DMS53 treated with DMSO at 0.1 percent for 48 hours (cell line): ENCODE data around the gene UGT1A8.

Experiments used
- DNase-seq: peaks from one replicate; lab custom pipeline; 2025; ENCODE audit not compliant: unreplicated experiment; lab: John Stamatoyannopoulos, UW

Gene UGT1A8

GRCh38 chr2:233798335-233799086, 181.1 kb downstream of the UGT1A8 start:
- DNase-seq = no peak

DNA sequence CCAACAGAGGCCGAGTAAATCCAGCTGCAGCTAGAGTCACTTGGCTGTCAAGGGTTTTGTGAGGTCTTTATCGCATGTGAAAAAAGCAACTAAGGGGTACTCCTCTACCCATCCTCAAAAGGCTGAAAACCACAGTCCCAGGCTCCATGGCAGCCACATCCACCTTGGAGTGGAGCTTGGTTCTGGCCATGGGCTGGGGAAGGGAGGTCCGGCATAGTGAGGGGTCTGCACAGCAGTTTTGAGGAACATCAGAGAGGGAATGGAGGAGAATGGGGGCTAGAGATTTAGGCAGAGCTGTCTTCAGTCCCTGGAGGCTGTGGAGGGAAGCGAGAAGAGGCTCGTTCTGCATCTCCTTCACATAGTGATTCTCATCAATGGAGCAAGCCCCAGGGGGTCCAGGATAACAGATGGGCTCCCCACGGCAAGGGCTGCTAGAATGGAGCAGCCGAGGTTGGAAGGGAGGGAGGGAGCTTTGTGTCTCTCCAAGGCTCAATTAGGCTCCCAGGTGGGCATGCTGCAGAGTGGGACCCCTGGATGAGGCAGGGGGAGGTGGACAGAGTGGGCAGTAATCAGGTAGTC, 181.7 kb downstream of the UGT1A8 start:
- no peak for DNase-seq

GRCh38 chr2:233799716-233800115, 182.3 kb downstream of the UGT1A8 start:
- no peak for DNase-seq

- no peak for DNase-seq
These were observed 182.8 kb downstream of the UGT1A8 start for GRCh38 chr2:233800208-233800607.

DNA sequence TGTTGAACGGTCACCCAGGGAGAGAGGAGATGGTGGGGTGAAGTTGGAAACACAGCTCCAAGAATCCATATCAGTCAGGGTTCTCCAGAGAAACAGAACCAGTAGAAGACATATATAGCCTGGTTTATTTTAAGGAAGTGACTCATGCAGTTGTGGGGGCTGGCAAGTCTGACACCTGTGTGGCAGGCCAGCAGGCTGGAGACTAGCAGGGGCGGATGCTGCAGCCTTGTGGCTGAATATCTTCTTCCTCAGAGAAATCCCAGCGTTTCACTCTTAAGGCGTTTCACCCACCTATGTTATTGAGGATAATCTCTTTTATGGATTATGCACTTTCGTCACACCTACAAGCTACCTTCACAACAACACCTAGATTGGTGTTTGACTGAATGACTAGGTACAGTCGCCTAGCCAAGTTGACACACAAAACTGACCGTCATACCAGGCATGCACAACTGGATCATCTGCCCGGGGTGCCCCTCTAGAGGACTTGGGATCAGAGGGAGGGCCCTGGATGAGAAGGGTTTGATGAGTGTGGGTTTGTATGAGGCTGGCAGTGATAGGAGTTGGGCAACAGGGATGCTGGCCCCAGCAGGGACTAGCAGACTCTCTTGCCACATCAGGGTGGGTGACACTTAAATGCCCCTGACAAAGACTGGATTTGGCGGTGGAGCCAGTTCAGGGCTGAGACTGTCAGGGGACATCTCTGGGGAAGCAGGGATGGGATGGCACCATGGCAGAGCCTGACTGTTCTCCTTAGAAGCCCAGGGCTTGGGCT, 184.1 kb downstream of the UGT1A8 start:
- DNase-seq = no peak

- DNase-seq = no peak
These were observed 184.8 kb downstream of the UGT1A8 start for GRCh38 chr2:233802132-233802815.

DNA sequence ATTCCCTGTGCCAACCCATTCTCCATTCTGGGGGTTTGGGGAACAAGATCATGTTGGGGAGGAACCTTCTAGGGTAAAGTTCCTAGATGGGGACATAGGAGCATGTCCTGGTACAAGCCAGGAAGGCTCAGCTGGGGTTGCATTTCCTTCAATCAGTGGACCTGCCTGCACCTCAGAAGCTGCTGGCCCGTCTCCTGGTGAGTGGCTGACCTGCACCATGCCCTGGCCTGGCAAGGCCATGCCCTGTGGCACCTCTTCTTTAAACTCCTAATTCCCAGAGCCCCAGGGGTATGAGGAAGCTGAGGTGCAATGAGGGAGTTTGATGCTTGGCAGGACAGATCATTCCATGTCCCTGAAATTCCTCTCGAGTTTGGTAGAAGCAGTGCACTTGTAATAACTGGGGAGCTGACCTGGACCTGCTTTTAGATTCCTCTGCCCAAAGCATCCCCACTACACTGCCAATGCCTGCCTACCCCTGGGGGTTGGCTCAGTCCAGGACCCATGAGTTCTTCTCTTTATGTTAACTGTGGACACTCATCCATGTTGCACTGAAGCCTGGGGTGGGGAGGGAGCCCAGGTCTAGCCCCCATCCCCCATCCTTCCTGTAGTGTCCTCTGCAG, 186.0 kb downstream of the UGT1A8 start:
- no peak for DNase-seq

- DNase-seq = no peak
These were observed 186.6 kb downstream of the UGT1A8 start for GRCh38 chr2:233803994-233804393.

- no peak for DNase-seq
These were observed 189.9 kb downstream of the UGT1A8 start for GRCh38 chr2:233807215-233807865.

- DNase-seq = no peak
These were observed 190.8 kb downstream of the UGT1A8 start for GRCh38 chr2:233807966-233808935.

- no peak for DNase-seq
These were observed 193.0 kb downstream of the UGT1A8 start for GRCh38 chr2:233810385-233810784.

- DNase-seq = no peak
These were observed 193.7 kb downstream of the UGT1A8 start for GRCh38 chr2:233811087-233811486.

GRCh38 chr2:233811732-233812131, 194.3 kb downstream of the UGT1A8 start:
- no peak for DNase-seq

GRCh38 chr2:233813236-233814055, 196.0 kb downstream of the UGT1A8 start:
- no peak for DNase-seq

DNA sequence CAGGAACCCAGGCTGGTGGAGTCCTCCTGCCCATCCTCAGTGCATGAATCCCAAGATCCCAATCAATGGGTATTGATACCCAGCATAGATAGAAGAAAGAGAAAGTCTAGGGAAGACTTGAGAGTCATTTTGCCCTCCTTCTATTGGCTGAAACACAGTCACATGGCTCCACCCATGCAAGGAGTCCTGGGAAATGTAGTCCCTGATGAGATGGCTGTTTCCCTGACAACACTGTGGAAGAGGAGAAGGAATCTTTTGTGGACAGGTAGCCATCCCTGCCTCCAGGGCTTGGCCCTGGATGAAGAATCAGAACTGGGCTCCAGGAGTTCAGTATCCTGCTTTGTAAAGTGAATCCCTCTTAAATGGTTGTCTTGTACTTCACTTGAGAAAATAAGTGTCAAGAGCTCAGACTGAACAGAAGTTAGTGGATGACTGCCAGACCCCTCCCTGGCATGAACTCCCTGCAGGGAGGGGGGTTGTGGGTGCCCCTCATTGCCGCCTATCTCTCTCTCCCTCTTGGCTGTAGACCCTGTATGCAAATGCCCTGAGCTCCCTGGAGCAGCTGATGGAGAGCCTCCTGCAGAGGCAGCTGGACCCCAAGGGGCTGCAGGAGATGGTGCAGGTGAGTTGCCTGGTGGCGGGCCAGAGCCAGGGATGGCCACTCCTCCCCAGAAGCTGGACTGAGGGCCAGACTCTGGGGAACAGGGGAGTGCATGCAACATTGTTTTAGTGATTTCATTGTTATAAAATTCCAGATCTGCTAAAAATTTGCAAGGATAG, 196.8 kb downstream of the UGT1A8 start:
- no peak for DNase-seq

DNA sequence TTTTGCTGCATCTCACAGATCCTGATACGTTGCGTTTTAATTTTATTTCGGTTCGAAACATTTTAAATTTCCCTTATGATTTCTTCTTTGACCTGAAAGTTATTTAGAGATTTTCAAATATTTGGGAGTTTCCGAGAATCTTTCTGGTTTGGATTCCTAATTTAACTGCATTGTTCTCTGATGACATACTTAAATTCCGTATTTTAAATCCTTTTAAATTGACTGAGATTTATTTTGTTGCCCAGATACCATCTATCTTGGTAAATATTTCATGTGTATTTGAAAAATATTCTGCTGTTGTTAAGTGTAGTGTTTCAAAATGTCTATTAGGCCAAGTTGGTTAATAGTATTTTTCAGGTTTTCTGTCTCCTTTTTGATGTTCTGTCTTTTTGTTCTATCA, 198.4 kb downstream of the UGT1A8 start:
- no peak for DNase-seq

DNA sequence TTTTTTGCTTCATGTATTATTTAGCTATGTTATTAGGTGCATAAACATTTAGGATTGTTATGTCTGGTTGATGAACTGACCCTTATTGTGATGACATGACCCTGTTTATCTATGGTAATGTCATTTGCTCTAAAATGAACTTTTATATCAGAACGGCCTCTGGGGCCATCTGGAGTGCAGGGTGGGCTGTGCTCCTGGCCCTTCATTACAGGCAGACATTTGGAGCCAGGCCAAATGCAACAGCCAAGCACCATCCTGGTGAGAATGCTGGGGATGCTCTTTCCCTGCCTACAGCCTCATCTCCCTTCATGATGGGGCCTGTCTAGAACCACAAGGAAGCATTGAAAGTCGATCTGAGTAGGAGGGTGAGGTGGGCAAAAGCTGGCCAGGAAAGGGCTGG, 198.9 kb downstream of the UGT1A8 start:
- no peak for DNase-seq

- no peak for DNase-seq
These were observed 199.3 kb downstream of the UGT1A8 start for GRCh38 chr2:233816771-233817170.
